GM23338 (cell line): ENCODE data around the gene AGTR1. TPM values are rescaled to one million over a fixed set of nuclear protein-coding genes. Genes with fewer than 3 reads are reported as not detected.

Source experiments
- CTCF ChIP-seq, 2 experiments: fragments of 200-600 bp in 1 of 2; sonication (generic) in 1 of 2; conservative IDR thresholded peaks; 2 replicates each; pipeline versions ENCODE4 v1.5.1 to v1.6.1; 2016 to 2017; ENCODE audit warnings: antibody characterized with exemption in 2 of 2, low read depth in 2 of 2, mild to moderate bottlenecking in 2 of 2, moderate library complexity in 1 of 2
- EZH2 ChIP-seq: fragments of 200-600 bp; sonication (generic); IDR thresholded peaks from one replicate; pipeline ENCODE4 v1.8.0; 2017; ENCODE audit warnings: antibody characterized with exemption, mild to moderate bottlenecking, low read depth; ENCODE audit not compliant: unreplicated experiment
- JUNB ChIP-seq: IDR thresholded peaks from one replicate; pipeline ENCODE4 v1.6.1; 2016; ENCODE audit warnings: antibody characterized with exemption; ENCODE audit not compliant: unreplicated experiment
- REST ChIP-seq: IDR thresholded peaks from one replicate; pipeline ENCODE4 v1.6.1; 2018; ENCODE audit warnings: antibody characterized with exemption; ENCODE audit not compliant: unreplicated experiment
- STAT1 ChIP-seq: IDR thresholded peaks from one replicate; pipeline ENCODE4 v1.6.1; 2016; ENCODE audit warnings: antibody characterized with exemption; ENCODE audit not compliant: unreplicated experiment
- ZNF331 ChIP-seq: fragments of 250-450 bp; sonication (Bioruptor Pico); IDR thresholded peaks from 2 replicates; pipeline ENCODE4 v1.5.0; 2020; ENCODE audit warnings: low read depth, mild to moderate bottlenecking, moderate library complexity
- ZNF462 ChIP-seq: fragments of 250-450 bp; sonication (Bioruptor Pico); IDR thresholded peaks from 2 replicates; pipeline ENCODE4 v1.5.0; 2020; ENCODE audit warnings: mild to moderate bottlenecking, moderate library complexity
- polyA plus RNA-seq: library from polyadenylated mRNA; unstranded; fragments of >200 nt; fragmentation: Nextera tagmentation; extraction: Ambion mirVana; gene quantifications from 2 replicates; pipeline ENCODE4 v1.2.1, GENCODE V29; 2016
- total RNA-seq: library from RNA; depleted of rRNA; stranded (reverse); fragments of >200 nt; shearing (Covaris generic); gene quantifications from 2 replicates; pipeline ENCODE4 v1.2.3, GENCODE V29; 2014

Gene AGTR1
- total and polyA plus RNA-seq, 2 experiments from 2014 or later, result 0.16 TPM; not detected in 1

GRCh38 chr3:148681080-148681479, 16.6 kb upstream of the AGTR1 start (continued):
- TF ChIP-seq ZNF462 (CRISPR knock-in tag), result no peak
- TF ChIP-seq EZH2, result no peak
- no peak for TF ChIP-seq JUNB
- TF ChIP-seq CTCF (conservative IDR thresholded peaks at IDR 0.05; ENCODE audit: low read depth in 2 of 2), result no peak
- no peak for TF ChIP-seq REST
- no peak for TF ChIP-seq ZNF331 (CRISPR knock-in tag)
- TF ChIP-seq STAT1, result no peak
